ENCODE measurements around the gene CNBP. TPM values are rescaled to one million over a fixed set of nuclear protein-coding genes. Genes with fewer than 3 reads are reported as not detected.
"Not testable (repeated sequence)": the region's sequence is repeated elsewhere in the genome, so short reads cannot be mapped to it uniquely, and the experiment has no call there.

CNBP gene
- total RNA-seq, 1 donor from 2014 or later = 203 TPM

- Mint-ChIP-seq H3K27me3 (ENCODE audit: unreplicated experiment) (no peaks in the 10 kb centered on the region), H3K4me3 (ENCODE audit: unreplicated experiment) (no peak overlapping the region), H3K27ac (ENCODE audit: unreplicated experiment) (peak overlapping the region; percentile 84), H3K4me1 (ENCODE audit: unreplicated experiment) (peaks cover 20% of the 10 kb centered on the region), H3K9me3 (ENCODE audit: unreplicated experiment) (no peaks in the 10 kb centered on the region), H3K36me3 (ENCODE audit: unreplicated experiment) (no peaks in the 10 kb centered on the region)
- TF ChIP-seq CTCF (IDR thresholded peaks at IDR 0.05) = no peak
- no peak for DNase-seq (ENCODE audit: extremely low spot score, unreplicated experiment)
Observed at GRCh38 chr3:129197321-129197720, 13.6 kb upstream of the CNBP start.

GRCh38 chr3:129196601-129197000 is 12.9 kb upstream of the CNBP start:
- no peak overlapping the region for H3K4me3 Mint-ChIP-seq (ENCODE audit: unreplicated experiment)

DNA sequence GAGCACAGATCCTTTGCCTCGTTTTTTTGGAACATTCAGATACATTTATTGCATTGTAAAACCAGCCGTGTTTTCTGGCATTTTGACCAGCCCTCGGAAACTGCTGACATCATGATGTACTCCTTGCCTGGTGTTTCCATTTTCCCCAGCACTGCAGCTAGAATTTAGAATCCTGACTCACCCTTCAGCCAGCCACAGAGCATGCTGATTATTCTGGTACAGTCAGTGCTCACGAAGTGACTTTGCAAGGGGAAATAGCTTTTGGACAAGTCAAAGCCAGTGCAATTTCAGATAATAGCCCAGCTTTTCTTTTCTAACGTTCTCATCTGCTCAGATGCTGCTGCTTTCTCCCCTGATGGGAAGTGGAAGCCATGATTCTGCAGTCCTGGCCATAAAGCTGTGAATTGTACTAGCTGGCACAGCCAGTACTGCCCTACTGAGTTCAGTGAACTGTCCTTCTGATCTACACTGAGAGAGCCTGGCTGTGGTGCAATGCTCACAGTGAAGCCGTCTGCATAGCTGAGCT is 12.1 kb upstream of the CNBP start:
- no peaks in the 10 kb centered on the region for H3K36me3 Mint-ChIP-seq (ENCODE audit: unreplicated experiment)
- H3K27ac Mint-ChIP-seq (ENCODE audit: unreplicated experiment) = peak overlapping the region; percentile 84
- peak overlapping the region; percentile 14 for H3K4me3 Mint-ChIP-seq (ENCODE audit: unreplicated experiment)
- peaks cover 20% of the 10 kb centered on the region for H3K4me1 Mint-ChIP-seq (ENCODE audit: unreplicated experiment)
- DNase-seq (ENCODE audit: extremely low spot score, unreplicated experiment) = no peak
- TF ChIP-seq CTCF (IDR thresholded peaks at IDR 0.05) = no peak
- no peaks in the 10 kb centered on the region for H3K27me3 Mint-ChIP-seq (ENCODE audit: unreplicated experiment)
- no peaks in the 10 kb centered on the region for H3K9me3 Mint-ChIP-seq (ENCODE audit: unreplicated experiment)

More at GRCh38 chr3:129196601-129197000, 12.9 kb upstream of the CNBP start:
- Mint-ChIP-seq H3K27me3 (ENCODE audit: unreplicated experiment) (no peaks in the 10 kb centered on the region), H3K9me3 (ENCODE audit: unreplicated experiment) (no peaks in the 10 kb centered on the region), H3K27ac (ENCODE audit: unreplicated experiment) (peak overlapping the region; percentile 84), H3K4me1 (ENCODE audit: unreplicated experiment) (peaks cover 20% of the 10 kb centered on the region), H3K36me3 (ENCODE audit: unreplicated experiment) (no peaks in the 10 kb centered on the region)
- TF ChIP-seq CTCF (IDR thresholded peaks at IDR 0.05) = no peak
- no peak for DNase-seq (ENCODE audit: extremely low spot score, unreplicated experiment)

DNA sequence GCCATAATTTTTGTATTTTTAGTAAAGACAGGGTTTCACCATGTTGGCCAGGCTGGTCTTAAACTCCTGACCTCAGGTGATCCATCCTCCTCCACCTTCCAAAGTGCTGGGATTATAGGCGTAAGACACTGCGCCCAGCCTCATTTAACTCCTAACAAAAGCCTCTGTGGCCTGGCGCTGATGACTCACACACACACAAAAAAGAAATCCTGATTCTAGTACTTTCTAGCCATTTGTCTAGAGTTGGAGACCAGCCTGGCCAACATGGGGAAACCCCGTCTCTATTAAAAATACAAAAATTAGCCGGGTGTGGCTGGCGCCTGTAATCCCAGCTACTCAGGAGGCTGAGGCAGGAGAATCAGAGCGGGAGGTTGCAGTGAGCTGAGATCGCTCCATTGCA is 6.1 kb upstream of the CNBP start:
- not testable (repeated sequence) for H3K9me3 Mint-ChIP-seq (ENCODE audit: unreplicated experiment); H3K36me3 Mint-ChIP-seq (ENCODE audit: unreplicated experiment); H3K4me3 Mint-ChIP-seq (ENCODE audit: unreplicated experiment); H3K4me1 Mint-ChIP-seq (ENCODE audit: unreplicated experiment); H3K27me3 Mint-ChIP-seq (ENCODE audit: unreplicated experiment); DNase-seq (ENCODE audit: extremely low spot score, unreplicated experiment); H3K27ac Mint-ChIP-seq (ENCODE audit: unreplicated experiment)

DNA sequence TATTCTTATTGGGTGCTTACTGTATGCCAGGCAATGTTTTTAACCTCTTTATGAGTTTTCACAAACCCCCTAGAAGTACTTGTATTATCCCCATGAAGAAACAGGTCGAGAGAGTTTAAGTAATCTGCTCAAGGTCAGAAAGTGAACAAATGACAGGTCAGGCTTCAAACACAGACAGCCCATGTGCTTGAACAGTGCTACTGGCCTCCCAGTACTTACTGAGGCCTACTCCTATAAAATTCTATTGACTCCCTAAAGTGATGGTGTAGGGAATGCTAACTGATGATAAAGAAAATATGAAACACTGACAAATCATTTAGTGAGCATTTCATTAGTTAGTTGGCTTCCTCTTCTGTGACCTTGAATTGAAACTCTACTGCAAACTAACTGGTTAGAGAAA is 4.2 kb upstream of the CNBP start:
- no peak for TF ChIP-seq CTCF (IDR thresholded peaks at IDR 0.05)
- no peaks in the 10 kb centered on the region for H3K9me3 Mint-ChIP-seq (ENCODE audit: unreplicated experiment)

GRCh38 chr3:129185783-129186182 is 2.1 kb upstream of the CNBP start:
- H3K9me3 Mint-ChIP-seq (ENCODE audit: unreplicated experiment) = no peaks in the 10 kb centered on the region
- no peak for DNase-seq (ENCODE audit: extremely low spot score, unreplicated experiment)
- peaks cover 24% of the 10 kb centered on the region for H3K4me1 Mint-ChIP-seq (ENCODE audit: unreplicated experiment)
- H3K4me3 Mint-ChIP-seq (ENCODE audit: unreplicated experiment) = no peak overlapping the region
- H3K36me3 Mint-ChIP-seq (ENCODE audit: unreplicated experiment) = peaks cover 3% of the 10 kb centered on the region
- no peak overlapping the region for H3K27ac Mint-ChIP-seq (ENCODE audit: unreplicated experiment)
- H3K27me3 Mint-ChIP-seq (ENCODE audit: unreplicated experiment) = no peaks in the 10 kb centered on the region
- no peak for TF ChIP-seq CTCF (IDR thresholded peaks at IDR 0.05)

More for the DNA sequence above, 4.2 kb upstream of the CNBP start:
- Mint-ChIP-seq H3K27me3 (ENCODE audit: unreplicated experiment) (no peaks in the 10 kb centered on the region), H3K27ac (ENCODE audit: unreplicated experiment) (no peak overlapping the region), H3K4me3 (ENCODE audit: unreplicated experiment) (no peak overlapping the region), H3K36me3 (ENCODE audit: unreplicated experiment) (no peaks in the 10 kb centered on the region), H3K4me1 (ENCODE audit: unreplicated experiment) (peaks cover 7% of the 10 kb centered on the region)
- no peak for DNase-seq (ENCODE audit: extremely low spot score, unreplicated experiment)

- Mint-ChIP-seq H3K4me3 (ENCODE audit: unreplicated experiment) (peak overlapping the region; percentile 95), H3K27ac (ENCODE audit: unreplicated experiment) (peak overlapping the region; percentile 94), H3K4me1 (ENCODE audit: unreplicated experiment) (peaks cover 32% of the 10 kb centered on the region)
- H3K9me3 Mint-ChIP-seq (ENCODE audit: unreplicated experiment); DNase-seq (ENCODE audit: extremely low spot score, unreplicated experiment); H3K36me3 Mint-ChIP-seq (ENCODE audit: unreplicated experiment); H3K27me3 Mint-ChIP-seq (ENCODE audit: unreplicated experiment): not testable (repeated sequence)
Observed at GRCh38 chr3:129184784-129185542, 1.3 kb upstream of the CNBP start.
